NCI-H128 (cell line): ENCODE results near the gene BEND7.

ENCODE experiments used
- DNase-seq: peaks from one replicate; lab custom pipeline; 2025; ENCODE audit not compliant: unreplicated experiment; lab: John Stamatoyannopoulos, UW

BEND7 gene

DNA sequence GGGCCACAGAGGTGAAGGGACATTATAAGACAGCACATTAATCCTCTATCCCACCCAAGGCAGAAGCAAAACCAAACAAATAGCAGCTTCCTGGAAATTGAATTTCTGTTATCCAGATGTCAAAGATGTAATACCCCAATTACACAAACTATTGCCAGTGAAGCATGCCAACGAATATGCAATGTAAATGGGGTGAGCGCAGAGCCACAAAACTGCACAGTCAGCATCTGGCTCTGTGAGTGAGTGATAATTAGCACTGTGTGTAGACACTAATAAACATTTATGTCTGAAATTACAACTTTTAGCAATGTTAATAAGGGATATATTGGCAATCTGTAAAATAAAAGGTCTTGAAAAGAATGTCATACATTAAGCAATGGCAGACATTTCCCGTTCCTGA, 3.2 kb downstream of the BEND7 start:
- no peak for DNase-seq

DNA sequence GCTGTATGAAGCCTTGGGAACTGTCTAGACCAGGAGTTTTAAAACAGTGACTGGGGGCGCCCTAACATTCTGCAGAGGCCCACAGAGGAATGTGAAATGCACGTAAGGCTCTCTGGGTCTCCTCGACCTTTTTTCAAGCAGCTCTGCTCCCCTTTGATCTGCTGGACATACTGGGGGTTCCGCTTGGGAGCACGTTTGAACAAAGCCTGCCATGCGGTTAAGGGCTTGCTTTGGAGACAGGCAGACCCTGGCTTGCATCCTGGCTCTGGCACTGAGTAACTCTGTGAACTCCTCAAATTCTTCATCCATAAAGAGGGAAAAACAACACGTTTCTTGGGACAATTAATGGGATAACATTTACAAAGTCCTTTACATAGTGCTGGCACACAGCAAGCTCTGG, 7.8 kb downstream of the BEND7 start:
- no peak for DNase-seq

DNA sequence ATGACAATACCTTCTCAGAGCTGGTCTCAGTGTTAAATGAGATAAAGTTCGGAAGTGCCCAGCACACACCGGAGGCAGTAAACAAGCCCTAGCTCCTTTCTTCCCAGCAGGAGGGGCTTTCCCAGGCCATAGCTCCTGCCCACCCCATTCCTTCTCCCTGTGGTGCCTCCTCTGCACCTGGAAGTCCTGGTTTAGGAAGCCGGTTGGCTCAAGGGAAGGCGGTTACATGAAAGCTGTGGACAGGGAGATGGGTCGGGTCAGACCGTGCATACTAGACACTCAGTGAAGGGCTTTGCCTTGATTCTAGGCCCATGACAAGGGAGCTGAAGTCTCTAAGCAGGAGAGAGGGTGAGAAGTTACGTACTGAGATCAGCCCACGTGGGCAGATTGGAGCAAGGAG, 8.6 kb downstream of the BEND7 start:
- no peak for DNase-seq

DNA sequence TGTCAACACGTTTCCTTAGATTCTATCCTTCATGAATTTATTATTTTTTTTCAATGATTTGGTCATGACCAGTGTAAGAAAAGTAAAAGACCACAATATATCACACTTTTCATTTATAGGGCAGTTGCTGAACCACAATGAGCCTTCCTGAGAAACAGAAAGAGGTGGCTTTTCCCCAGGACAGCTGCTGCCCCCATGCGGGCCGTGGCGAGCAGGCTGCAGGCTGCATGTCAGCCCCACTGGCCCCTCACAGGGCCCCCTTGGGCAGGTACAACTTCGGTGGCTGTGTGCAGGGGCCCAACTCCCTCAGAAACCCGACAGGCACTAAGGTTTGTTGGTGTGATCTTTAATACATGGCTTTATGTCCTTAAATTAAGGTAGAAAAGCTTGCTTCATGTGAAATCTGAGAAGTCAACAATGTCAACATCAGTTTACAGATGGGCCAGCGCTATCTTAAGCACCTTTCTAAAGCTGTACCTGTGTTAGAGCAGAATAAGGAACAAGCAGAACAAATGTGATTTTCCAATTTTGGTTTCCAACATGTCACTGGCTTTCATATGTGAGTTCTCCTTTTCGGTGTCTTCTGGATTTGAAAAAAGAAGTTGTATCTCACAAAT, 10.6 kb downstream of the BEND7 start:
- no peak for DNase-seq

DNA sequence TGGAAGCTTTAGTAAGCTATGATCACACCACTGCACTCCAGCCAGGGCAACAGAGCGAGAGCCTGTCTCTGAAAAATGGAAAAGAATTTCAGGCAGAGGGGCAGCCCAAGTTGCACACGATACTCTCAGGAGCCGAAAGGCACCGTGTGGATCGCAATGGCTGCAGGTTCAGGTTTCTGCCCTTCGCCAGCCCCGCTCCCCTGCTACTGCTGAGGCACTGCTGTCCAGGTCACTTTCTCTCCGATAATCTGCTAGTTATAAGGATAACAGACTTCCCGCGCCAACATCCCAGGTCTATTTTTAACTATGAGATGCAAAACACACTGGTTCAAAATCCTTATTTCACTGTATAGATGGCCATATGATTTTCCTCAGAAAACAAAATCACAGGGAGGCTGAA, 11.1 kb downstream of the BEND7 start:
- DNase-seq, result no peak

DNA sequence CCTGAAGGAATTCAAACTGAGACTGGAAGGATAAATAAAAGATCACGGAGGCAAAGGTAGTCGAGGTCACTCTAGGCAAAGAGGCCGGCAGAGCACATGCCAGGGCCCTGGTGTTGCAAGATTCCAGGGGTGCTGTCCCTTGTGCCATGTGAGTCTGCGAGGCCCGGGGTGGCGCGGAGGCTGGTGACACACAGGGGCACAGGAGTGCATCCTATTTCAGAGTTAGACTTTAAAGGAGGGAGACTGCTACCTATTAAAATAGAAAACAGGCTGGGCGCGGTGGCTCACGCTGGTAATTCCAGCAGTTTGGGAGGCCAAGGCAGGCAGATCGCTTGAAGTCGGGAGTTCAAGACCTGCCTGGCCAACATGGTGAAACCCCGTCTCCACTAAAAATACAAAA, 12.6 kb downstream of the BEND7 start:
- no peak for DNase-seq

DNA sequence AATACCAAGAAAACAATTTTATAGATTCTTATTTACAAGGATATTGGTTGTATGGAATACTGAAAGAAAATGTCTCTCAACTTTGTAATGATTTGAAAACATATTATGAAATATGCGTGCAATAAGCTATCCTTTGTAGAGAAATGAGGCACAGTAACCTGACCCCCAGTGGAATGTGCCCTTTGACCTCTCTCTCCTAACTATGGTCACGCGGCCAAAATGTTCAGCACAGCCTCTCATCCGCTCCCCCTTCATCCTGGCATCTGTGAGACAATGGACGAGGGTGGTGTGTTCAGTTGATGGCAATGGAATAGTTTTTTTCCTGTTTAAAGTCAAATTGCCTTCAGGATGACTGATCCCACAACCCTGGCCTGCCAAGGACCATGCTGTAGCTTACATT, 13.3 kb downstream of the BEND7 start:
- no peak for DNase-seq

DNA sequence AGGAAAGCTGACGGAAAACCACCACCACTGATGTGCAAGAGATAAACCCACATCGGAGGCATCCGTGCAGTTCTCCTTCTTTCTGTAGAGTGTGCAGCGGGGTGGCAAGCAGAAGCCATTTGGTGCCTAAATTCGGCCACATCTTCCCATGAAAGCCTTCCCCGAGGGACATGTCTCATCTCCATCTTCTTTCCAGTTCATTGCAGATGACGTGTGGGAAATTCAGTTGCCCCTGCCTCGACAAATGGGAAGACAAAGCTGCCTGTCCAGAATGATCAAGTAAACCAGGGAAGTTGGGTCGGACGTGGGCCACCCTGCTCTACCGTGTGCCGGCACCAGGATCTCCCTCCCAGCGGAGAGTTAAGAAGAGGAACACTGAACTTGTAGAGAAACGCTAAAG, 14.5 kb downstream of the BEND7 start:
- no peak for DNase-seq

DNA sequence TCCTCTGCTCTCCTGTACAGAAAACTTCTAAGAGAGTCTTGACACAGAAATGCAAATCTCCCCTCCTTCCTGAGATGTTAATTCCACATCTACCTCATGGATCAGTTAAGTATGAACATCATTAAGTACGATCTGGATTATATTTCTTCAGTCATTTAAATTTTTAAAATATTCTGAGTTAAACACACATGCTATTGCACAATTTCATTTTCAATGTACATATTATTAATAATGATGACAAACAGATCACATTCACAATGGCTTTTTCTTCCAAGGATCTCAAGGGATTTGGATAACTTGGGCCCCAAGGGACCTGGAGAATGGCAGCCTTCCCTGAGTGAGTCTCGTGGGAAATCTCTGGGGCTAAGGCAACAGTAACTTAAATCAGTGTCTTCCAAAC, 16.2 kb downstream of the BEND7 start:
- no peak for DNase-seq

DNA sequence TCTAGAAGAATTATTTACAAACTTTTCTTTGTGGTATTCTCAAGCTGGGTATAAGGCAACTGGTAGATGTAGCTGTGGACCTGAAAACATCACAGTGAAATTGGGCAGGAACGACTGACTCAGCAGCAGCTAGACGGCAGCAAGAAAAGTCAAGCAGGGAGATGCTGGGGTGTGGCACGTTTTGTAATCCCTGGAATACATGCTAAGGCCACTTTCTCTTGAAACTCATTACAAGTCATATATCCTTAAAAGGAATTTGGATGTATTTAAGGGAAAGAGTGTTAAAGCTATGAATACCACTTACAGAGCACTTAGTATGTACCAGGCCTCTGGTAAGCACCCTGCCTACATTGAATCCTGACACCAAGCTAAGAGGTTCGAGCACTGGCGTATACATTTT, 17.4 kb downstream of the BEND7 start:
- DNase-seq, result no peak

DNA sequence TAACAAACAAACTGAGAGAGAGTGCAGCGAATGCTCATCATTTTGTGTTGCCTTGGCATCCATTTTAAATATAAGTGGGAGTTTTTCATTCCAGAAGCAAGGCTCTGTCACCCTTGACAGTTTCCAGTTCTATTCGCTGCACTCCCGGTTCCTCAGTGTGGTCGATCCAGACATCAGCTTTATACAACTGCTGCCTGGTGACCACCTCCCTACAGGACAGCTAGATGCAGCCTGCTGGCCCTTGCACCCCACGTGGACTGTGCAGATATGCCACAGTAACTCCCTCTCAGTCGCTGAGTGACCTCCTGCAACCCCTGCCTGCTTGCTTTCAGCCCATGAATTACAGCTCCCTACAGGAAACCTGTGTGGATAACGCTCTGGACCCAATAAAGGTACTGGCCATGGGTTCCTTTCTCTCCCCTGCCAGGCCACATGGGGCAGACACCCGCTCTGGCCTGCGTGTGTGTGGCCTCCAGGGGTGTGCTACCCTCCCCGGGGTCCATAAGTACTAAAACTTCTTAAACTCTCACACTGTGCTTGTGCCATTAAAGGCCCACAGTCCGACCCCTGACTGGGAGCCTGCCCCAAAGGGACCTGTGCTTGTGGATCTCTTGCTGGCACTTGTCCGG, 23.6 kb downstream of the BEND7 start:
- no peak for DNase-seq

DNA sequence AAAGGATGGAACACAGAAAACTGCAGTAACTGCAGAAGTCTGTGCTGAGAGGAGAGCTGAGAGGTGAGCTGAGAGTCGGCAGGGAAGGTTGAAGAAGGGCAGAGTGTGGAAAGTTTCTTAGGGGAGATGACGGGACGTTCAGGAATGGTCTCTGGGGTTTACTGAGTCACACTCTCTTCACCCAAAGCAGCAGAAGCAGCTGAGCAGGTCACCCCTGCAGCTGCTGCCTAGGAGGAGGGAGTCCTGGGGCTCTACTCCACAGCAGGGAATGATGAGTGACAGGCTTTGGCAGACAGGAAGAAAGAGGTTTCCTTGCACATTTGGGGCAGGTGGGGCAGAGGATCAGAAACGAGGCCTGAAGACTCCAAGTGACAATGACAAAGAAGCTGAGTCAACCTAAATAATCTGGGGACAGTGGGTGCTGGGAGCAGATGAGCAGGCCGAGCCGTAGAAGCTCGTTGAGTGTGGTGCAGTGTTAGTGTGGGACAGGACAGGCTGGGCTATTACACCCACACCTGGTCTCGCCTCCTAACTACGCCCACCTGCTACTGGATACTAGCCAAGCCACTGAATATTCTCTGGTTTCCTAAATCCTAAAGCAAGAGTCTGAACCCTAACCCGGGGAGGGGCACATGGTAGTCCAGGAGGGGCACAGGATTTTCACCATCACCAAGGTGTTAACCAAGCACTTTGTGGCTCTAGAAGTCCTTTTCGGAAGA, 24.9 kb downstream of the BEND7 start:
- DNase-seq, result no peak

DNA sequence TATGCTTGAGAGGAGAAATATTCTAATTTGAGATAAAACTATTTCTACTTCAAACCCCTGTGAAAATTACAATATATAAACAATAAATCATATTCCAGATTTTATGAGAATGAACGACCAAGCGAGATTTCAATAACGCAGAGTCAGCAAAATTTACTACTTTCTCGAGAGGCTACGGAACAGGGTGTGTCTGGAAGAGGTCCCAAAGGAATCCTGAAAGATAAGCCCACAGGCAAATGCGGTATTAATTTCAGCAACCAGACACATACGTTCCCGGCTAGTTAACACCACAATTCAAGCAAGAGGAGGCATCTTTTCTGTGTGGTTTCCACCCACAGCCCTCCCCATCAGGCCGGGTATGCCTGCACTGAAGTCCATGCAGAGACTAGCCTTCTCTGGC, 26.4 kb downstream of the BEND7 start:
- no peak for DNase-seq

DNA sequence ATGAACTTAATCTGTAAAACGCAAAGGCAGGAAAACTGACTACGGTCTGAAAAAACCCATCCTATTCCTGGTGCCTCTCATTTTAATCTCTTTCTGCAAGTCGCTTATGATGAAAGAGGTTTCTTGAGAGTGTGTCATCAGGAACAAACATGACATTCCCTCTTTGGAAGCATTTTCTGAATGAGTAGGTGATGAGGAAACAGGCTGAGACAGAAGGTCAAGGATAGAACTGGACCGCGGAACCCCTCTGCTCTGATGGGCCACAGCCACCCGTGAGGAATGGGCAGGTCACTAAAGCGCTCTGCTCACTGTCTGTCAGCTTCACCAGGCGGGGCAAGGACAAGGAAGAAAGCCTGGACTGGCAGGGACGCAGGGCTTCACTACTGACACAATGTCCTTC, 28.6 kb downstream of the BEND7 start:
- DNase-seq, result no peak

DNA sequence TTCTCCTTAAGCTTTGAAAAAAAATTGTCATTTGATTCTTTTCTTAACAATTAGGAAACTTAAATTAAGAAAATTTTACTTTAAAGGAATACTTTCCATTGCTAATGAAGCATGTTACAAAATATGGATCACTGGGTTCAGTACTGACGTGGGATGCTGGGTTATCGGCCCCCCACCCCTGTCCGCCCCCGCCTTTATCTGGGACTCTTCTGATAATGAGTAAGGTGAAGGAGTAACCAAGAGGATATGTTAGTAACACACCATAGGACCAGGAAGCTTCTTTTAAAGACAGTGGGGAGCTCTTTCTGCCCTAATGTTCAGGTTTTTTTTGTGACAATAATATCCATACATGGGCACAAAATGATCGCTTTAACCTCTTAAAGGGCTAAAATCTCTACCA, 29.7 kb downstream of the BEND7 start:
- DNase-seq, result no peak

DNA sequence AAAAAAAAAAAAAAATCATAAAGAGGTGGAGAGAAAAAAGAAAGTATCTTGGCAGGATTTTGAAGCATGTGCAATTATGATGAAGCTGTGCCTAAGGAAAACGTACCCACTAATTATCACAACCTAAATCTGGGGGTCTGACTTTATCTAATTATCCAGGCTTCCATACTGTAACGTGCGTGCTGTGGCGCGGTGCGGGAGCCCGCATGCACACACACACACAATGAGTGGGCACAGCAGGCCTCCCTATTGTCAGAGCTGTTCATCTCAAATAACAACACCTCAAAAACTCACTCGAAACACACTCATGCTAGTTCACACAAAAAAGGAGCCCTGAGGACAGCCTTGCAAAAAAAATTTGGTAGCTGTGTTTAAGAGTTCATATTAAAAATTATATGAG, 31.9 kb downstream of the BEND7 start:
- DNase-seq, result no peak

DNA sequence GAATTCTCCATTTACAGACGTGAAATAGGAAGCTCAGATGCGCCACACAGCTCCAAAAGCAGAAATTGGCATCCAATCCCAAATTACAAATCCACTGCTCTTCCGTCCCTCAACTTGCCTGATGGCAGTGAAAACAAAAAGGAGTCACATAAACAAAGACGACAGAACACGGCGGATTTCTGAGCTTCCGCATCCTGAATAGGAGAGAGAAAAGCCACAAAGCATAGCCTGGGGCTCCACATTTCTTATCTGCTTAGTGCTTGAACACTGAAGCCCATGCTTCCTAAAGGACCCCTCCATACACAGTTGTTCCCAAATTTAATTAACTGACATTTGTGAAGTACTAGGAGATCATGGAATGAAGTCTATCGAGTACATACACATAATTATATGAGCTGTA, 32.6 kb downstream of the BEND7 start:
- DNase-seq, result no peak

DNA sequence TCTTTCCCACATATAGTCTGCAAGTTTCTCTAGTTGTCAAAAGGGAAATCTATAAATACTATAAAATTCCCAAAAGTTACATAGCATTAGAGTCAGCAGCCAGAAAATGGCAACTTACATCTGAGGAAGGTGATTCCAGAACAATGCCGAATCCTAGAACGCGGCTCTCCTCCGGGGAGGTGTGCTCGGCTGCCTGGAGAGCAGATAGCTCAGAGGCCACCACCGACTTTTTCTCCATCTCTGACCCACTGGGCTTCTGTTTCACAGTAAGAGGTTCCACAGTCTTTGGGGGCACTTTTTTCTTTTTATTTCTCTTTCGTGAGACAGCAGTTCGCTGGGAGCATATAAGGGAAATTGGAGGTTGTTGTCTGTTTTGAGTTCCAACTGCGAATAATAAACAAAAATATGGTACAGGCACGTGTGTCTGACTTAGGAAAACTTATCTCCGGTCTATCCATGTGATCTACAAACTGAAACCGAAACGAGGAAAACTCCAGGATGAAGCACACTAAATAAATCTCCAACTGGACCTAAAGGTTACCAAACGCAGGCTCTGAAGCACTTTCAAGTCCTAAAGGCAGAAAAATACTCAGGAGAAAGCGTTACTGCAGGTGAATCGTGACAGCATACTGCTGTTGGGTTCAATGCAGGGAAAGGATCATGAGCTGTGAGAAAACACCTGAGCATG, 36.2 kb downstream of the BEND7 start:
- no peak for DNase-seq

DNA sequence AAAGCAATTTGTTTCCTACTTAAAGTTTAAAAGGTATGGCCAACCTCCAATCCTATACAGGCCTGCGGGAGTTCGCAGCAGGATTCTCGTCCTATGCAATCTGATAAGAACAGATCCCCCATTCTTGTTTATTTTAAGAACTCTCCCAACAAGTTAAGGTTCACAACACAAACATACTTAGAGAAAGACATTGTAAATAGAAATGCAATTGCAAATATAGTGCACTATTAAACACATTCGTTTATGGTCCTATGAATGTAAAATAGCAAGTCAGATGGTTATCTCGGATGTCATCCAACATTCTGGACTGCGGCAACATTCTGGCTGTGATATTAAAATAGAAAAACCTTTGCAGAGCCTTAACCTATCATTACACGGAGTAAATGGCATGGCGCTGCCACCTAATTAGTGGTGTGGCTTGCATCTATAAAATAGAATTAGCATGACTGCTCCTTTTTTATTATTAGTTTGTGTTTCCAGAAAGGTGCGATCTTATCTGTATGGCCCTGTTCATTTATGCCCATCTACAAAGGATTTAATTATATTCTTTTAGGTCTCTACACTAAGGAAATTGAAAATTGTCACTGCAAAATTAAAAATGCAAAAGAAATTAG, 37.0 kb downstream of the BEND7 start:
- no peak for DNase-seq

DNA sequence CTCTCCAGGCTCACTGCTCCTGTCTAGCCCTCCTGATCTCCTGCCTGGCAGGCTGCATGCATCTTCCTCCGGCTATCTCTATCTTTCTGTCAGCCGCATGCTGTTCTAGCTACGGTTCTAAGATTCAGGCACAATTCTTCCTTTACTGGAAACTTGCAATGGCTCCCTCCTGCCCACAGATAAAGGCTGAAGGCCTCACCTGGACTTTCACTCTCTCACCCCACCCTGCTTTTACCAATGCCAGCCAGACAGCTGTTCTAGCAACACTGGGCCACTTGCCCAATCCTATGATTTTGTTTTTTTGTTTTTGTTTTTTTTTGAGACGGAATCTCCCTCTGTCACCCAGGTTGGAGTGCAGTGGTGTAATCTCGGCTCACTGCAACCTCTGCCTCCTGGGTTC, 38.3 kb downstream of the BEND7 start:
- DNase-seq, result no peak

DNA sequence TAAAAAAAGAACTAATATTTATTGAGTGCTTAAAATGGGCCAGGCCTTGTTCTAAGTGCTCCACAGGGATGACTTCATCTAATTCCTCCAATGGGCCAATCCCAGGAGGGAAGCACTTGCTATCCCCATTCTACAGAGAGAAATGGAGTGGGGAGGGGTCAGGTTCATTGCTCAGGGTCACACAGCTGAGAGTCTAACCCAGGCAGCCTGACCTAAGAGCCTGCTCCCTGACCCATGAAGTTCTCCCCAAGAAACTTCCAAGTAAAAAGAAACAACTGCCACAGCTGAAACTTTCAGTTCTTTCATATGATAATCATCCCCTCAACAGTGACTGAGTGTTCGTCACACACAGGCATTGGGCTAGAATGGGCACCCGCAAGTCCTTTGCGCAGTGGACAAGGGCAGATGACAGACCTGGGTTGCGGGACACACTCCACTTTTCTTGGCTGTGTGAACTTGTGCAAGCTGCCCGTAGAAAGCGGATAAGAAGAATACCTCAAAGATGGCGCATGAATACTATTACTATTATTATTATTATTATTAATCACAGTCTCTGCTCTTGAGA, 39.7 kb downstream of the BEND7 start:
- DNase-seq, result no peak
